Sigmoid colon (tissue), 7 donors: ENCODE results near the gene LAMP5. TPM values are rescaled to one million over a fixed set of nuclear protein-coding genes. Genes with fewer than 3 reads are reported as not detected.

Experiments used
- DNase-seq: peaks from one replicate; pipeline ENCODE4 v3.0.0-alpha.2; 2019
- H3K27ac ChIP-seq, 4 donors: fragments of 200-600 bp; sonication (generic); one replicate each; pipeline ENCODE4 v1.5.1; 2016 to 2019; ENCODE audit warnings: mild to moderate bottlenecking in 1 of 4
- H3K27me3 ChIP-seq, 3 donors: fragments of 200-600 bp; sonication (generic); one replicate each; pipeline ENCODE4 v1.5.1; 2019; ENCODE audit warnings: mild to moderate bottlenecking in 1 of 3
- H3K36me3 ChIP-seq, 4 donors: fragments of 200-600 bp; sonication (generic); one replicate each; pipeline ENCODE4 v1.5.1; 2016 to 2019
- H3K4me1 ChIP-seq, 4 donors: fragments of 200-600 bp; sonication (generic); one replicate each; pipeline ENCODE4 v1.5.1; 2017 to 2019
- H3K4me3 ChIP-seq, 4 donors: fragments of 200-600 bp; sonication (generic); one replicate each; pipeline ENCODE4 v1.5.1; 2017 to 2019; ENCODE audit warnings: mild to moderate bottlenecking in 2 of 4, moderate library complexity in 1 of 4
- H3K9me3 ChIP-seq, 4 donors: fragments of 200-600 bp in 3 of 4; sonication (generic) in 3 of 4; one replicate each; pipeline versions ENCODE4 v1.5.1 to v1.6.1; 2013 to 2019
- EP300 ChIP-seq, 4 donors: sonication (generic); formaldehyde crosslinking; IDR thresholded peaks; one replicate each; pipeline ENCODE4 v1.6.1; 2017; ENCODE audit warnings: antibody characterized with exemption in 4 of 4
- POLR2A ChIP-seq, 2 donors: fragments of 450-650 bp; IDR thresholded peaks; one replicate each; pipeline ENCODE4 v1.6.1; 2016; ENCODE audit warnings: antibody characterized with exemption in 2 of 2, mild to moderate bottlenecking in 2 of 2, moderate library complexity in 2 of 2
- POLR2AphosphoS5 ChIP-seq, 4 donors: sonication (generic); formaldehyde crosslinking; IDR thresholded peaks; one replicate each; pipeline ENCODE4 v1.6.1; 2017; ENCODE audit warnings: antibody characterized with exemption in 4 of 4
- WGBS, 2 donors: extraction: QIAGEN DNeasy Blood & Tissue Kit; methylation state at CpG; one replicate each; pipeline ENCODE4 v1.1.7; 2013; 5-methylcytosine and 5-hydroxymethylcytosine counted together
- intact Hi-C: fragments of 100-400 bp; cut with DNase I; formaldehyde crosslinking; loops from one replicate; pipeline ENCODE4 v1.15.1; 2023
- polyA plus RNA-seq, 3 donors: library from polyadenylated mRNA; stranded (reverse); fragments of 200-250 nt; gene quantifications; one replicate each; pipeline ENCODE4 v1.2.3, GENCODE V29; 2013
- total RNA-seq, 4 donors: library from RNA; depleted of rRNA; stranded (reverse); fragments of >200 nt; gene quantifications; one replicate each; pipeline ENCODE4 v1.1.0, GENCODE V29; 2016
- TF ChIP-seq, protein P1 (sequence below), 4 experiments: fragments of 450-650 bp in 3 of 4; fragments of 200-600 bp in 1 of 4; IDR thresholded peaks; one replicate each; pipeline ENCODE4 v1.5.1; 2016 to 2019; ENCODE audit warnings: antibody characterized with exemption in 4 of 4, mild to moderate bottlenecking in 3 of 4, moderate library complexity in 2 of 4
- donor health status: healthy with polysubstance abuse.
- donor health status: Bipolar disorder and iron deficiency.
- donor health status: healthy.

Gene LAMP5
- total and polyA plus RNA-seq, 7 donors: 0.16 to 3.6 (median 0.63) TPM; not detected in 1

DNA sequence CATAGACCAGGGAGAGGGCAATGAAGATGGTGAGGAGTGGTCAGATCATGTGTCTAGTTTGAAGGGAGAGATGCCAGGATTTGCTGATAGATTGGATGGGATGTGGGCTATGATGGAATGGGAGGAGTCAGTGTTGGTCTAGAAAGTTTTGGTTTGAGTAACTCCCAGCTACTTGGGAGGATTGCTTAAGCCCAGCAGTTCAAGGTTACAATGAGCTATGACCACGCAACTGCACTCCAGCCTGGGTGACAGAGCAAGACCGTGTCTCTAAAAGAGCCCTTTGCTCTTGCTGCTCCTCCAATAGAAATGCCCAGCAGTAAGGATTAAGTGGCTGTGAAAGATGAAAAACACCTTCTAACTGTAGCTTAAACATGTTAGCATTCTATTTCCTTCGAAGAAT lies 18.2 kb upstream of the LAMP5 start:
- Histone ChIP-seq H3K4me3 (no peak overlapping the region), H3K27ac (no peak overlapping the region), H3K36me3 (no peaks in the 10 kb centered on the region), H3K27me3 (no peaks in the 10 kb centered on the region), H3K4me1 (no peaks in the 10 kb centered on the region), H3K9me3 (no peaks in the 10 kb centered on the region)
- intact Hi-C loops: no loop called here
- TF ChIP-seq POLR2A (IDR thresholded peaks at IDR 0.05): no peak
- TF ChIP-seq, protein P1, sequence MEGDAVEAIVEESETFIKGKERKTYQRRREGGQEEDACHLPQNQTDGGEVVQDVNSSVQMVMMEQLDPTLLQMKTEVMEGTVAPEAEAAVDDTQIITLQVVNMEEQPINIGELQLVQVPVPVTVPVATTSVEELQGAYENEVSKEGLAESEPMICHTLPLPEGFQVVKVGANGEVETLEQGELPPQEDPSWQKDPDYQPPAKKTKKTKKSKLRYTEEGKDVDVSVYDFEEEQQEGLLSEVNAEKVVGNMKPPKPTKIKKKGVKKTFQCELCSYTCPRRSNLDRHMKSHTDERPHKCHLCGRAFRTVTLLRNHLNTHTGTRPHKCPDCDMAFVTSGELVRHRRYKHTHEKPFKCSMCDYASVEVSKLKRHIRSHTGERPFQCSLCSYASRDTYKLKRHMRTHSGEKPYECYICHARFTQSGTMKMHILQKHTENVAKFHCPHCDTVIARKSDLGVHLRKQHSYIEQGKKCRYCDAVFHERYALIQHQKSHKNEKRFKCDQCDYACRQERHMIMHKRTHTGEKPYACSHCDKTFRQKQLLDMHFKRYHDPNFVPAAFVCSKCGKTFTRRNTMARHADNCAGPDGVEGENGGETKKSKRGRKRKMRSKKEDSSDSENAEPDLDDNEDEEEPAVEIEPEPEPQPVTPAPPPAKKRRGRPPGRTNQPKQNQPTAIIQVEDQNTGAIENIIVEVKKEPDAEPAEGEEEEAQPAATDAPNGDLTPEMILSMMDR (IDR thresholded peaks at IDR 0.05): no peak
- TF ChIP-seq EP300 (IDR thresholded peaks at IDR 0.05): no peak
- no peak for TF ChIP-seq POLR2AphosphoS5 (IDR thresholded peaks at IDR 0.05)
- DNase-seq: no peak
- WGBS, 2 donors: 89 to 92% methylated on average over 3 of the region's 3 CpGs

- H3K27ac ChIP-seq: no peak overlapping the region
- H3K36me3 ChIP-seq: no peaks in the 10 kb centered on the region
- H3K4me3 ChIP-seq: no peak overlapping the region
- intact Hi-C loops: no loop called here
- WGBS, 2 donors: 92 to 93% methylated on average over 4 of the region's 4 CpGs
- TF ChIP-seq EP300 (IDR thresholded peaks at IDR 0.05) (no peak), POLR2A (IDR thresholded peaks at IDR 0.05) (no peak), POLR2AphosphoS5 (IDR thresholded peaks at IDR 0.05) (no peak)
- TF ChIP-seq, protein P1 (IDR thresholded peaks at IDR 0.05): no peak
- no peaks in the 10 kb centered on the region for H3K27me3 ChIP-seq
- H3K9me3 ChIP-seq: no peaks in the 10 kb centered on the region
- DNase-seq: no peak
- H3K4me1 ChIP-seq: no peaks in the 10 kb centered on the region
These were observed 16.1 kb upstream of the LAMP5 start for GRCh38 chr20:9498322-9498721.

DNA sequence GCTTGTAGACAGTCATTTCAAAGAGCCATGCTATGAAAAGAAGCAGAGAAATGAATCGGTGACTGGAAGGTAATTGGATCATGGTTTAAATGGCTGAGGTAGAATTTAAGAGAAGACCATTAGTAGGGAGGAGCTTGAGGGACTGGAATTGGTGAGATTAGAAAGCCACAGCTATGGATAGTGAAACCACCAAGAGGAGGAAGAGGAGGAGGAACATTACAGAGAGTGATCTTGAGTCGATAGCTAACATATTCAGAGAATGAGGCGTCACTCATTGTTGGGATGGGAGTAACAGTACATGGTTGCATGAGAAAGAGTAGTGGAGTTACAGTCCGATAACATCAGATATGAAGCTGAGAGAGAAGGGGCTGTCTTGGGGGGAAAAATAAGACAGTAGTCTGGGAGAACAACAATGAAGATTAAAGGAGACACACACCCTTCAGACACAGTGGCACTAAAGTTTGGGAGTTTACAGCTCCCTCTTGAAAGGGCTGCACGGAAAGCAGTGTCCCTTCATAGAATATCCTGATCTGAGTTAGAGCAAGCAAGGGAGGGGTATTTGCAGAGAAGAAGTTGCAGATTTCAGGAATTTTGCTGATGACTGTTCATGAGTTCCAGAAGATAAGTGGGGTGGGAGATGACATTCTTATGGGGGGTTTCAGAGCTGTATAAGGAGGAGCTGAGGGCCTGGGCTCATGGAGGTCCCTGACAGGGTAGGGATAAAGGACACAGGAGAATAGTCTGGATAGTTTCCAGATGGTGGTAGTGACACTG lies 15.1 kb upstream of the LAMP5 start:
- intact Hi-C loops: no loop called here
- TF ChIP-seq, protein P1 (IDR thresholded peaks at IDR 0.05): no peak
- no peak for TF ChIP-seq POLR2AphosphoS5 (IDR thresholded peaks at IDR 0.05)
- no peak for TF ChIP-seq POLR2A (IDR thresholded peaks at IDR 0.05)
- TF ChIP-seq EP300 (IDR thresholded peaks at IDR 0.05): no peak
- no peak for DNase-seq
- H3K4me3 ChIP-seq: no peak overlapping the region
- WGBS, 2 donors: 87 to 92% methylated on average over 5 of the region's 5 CpGs
- H3K4me1 ChIP-seq: no peaks in the 10 kb centered on the region
- H3K9me3 ChIP-seq: no peaks in the 10 kb centered on the region
- H3K27me3 ChIP-seq: no peaks in the 10 kb centered on the region
- H3K27ac ChIP-seq: no peak overlapping the region
- no peaks in the 10 kb centered on the region for H3K36me3 ChIP-seq

- 5 to 11% methylated on average over 2 of the region's 2 CpGs for WGBS, 2 donors
- Histone ChIP-seq H3K4me3 (no peak overlapping the region), H3K36me3 (no peaks in the 10 kb centered on the region), H3K4me1 (no peaks in the 10 kb centered on the region), H3K27me3 (peaks cover 0 to 3% (median 0%) of the 10 kb centered on the region in 3 donors), H3K27ac (no peak overlapping the region), H3K9me3 (no peaks in the 10 kb centered on the region)
- intact Hi-C loops: no loop called here
- TF ChIP-seq, protein P1 (IDR thresholded peaks at IDR 0.05): no peak
- TF ChIP-seq POLR2AphosphoS5 (IDR thresholded peaks at IDR 0.05): no peak
- no peak for TF ChIP-seq POLR2A (IDR thresholded peaks at IDR 0.05)
- no peak for TF ChIP-seq EP300 (IDR thresholded peaks at IDR 0.05)
- no peak for DNase-seq
These were observed 14.3 kb upstream of the LAMP5 start for GRCh38 chr20:9500121-9500520.
